ENCODE data around the gene TBC1D21. TPM values are rescaled to one million over a fixed set of nuclear protein-coding genes. Genes with fewer than 3 reads are reported as not detected.

Gene TBC1D21
- total RNA-seq, 1 donor from 2014 or later, result not detected

DNA sequence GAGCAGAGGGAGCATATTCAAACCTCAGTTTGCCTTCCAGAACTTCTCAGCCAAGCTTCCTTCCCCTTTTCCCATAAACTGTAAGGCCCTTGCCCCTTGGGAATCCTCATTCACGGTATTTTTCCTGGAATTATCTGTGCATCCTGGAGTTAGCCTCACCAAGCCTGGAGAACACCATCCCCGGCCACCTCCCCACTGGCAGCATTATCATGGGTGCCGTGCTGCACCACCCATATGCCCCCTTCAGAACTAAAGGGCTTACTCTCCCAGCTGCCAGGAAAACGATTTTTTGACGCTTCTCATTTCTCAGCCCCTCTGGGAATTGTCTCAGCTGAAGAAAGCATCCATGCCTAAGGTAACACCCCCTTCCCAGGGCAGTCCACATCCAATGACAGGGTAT lies 20.9 kb upstream of the TBC1D21 start:
- Histone ChIP-seq H3K4me3 (ENCODE audit: low read depth, low read length) (no peak overlapping the region), H3K36me3 (ENCODE audit: control insufficient read depth, insufficient read depth, low read length) (no peaks in the 10 kb centered on the region), H3K27me3 (ENCODE audit: control insufficient read depth, insufficient read depth, low read length) (no peaks in the 10 kb centered on the region)
- FAIRE-seq (no peak), DNase-seq (ENCODE audit: low read depth) (no peak)
- TF ChIP-seq, protein P1, sequence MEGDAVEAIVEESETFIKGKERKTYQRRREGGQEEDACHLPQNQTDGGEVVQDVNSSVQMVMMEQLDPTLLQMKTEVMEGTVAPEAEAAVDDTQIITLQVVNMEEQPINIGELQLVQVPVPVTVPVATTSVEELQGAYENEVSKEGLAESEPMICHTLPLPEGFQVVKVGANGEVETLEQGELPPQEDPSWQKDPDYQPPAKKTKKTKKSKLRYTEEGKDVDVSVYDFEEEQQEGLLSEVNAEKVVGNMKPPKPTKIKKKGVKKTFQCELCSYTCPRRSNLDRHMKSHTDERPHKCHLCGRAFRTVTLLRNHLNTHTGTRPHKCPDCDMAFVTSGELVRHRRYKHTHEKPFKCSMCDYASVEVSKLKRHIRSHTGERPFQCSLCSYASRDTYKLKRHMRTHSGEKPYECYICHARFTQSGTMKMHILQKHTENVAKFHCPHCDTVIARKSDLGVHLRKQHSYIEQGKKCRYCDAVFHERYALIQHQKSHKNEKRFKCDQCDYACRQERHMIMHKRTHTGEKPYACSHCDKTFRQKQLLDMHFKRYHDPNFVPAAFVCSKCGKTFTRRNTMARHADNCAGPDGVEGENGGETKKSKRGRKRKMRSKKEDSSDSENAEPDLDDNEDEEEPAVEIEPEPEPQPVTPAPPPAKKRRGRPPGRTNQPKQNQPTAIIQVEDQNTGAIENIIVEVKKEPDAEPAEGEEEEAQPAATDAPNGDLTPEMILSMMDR (IDR thresholded peaks at IDR 0.05; ENCODE audit: insufficient read depth, low read length, severe bottlenecking), result no peak

DNA sequence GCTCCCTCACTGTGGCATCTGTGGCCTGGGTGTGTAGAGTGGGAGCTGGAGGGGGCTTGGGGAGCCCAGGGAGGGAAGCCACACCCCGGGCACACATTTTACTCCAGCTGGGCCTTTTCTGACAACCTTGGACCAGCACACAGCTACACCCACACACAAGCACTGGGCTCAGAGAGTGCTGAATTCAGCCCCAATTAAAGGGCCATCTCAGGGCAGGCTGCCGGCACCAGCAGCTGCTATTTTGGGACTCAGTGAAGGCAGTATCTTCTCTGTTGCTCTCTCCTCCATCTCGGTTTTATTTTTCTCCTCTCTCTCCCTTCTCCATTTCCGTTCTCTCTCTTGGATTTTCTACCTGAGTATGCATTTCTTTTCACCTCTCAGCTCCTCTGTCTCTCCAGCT lies 19.1 kb upstream of the TBC1D21 start:
- FAIRE-seq (no peak), DNase-seq (ENCODE audit: low read depth) (no peak)
- H3K36me3 ChIP-seq (ENCODE audit: control insufficient read depth, insufficient read depth, low read length), result no peaks in the 10 kb centered on the region
- H3K27me3 ChIP-seq (ENCODE audit: control insufficient read depth, insufficient read depth, low read length), result no peaks in the 10 kb centered on the region
- no peak overlapping the region for H3K4me3 ChIP-seq (ENCODE audit: low read depth, low read length)
- TF ChIP-seq, protein P1 (IDR thresholded peaks at IDR 0.05; ENCODE audit: insufficient read depth, low read length, severe bottlenecking), result no peak

DNA sequence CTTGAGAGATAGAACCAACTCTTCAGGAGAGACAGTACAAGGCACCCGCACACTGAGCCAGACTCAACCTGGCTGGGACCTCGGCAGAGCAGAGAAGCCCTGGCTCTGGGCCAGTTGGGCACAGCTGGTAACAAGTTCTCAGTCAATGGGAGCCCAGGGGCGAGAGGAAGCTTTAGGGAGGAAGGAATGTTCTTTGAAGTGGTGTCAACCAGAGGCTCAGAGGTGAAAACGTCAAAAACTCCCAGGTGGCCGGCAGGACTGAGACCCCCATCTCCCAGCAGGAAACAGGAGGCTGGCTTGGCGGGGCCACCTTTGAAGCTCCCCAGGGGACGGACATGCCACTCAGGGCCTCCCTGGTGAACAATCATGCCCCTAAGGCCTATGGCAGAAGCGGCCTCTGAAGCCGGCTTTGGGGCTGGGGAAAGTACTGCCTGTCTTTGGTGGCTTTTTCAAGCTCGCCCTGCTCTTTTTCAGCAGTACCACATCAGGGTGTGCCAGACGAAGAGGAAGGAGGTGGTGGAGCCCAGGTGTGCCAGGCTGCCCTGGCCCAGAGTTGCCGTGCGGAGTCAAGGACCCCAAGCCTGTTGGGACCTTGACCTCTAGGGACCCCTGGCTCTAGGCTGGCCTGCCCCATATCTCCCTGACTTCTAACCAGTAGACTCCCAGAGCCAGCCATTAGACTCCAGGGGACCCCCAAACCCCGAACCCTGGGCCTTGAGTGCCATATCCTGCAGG lies 16.7 kb upstream of the TBC1D21 start:
- no peak for DNase-seq (ENCODE audit: low read depth)
- TF ChIP-seq, protein P1 (IDR thresholded peaks at IDR 0.05; ENCODE audit: insufficient read depth, low read length, severe bottlenecking), result no peak
- no peak for FAIRE-seq
- no peaks in the 10 kb centered on the region for H3K36me3 ChIP-seq (ENCODE audit: control insufficient read depth, insufficient read depth, low read length)
- no peak overlapping the region for H3K4me3 ChIP-seq (ENCODE audit: low read depth, low read length)
- peaks cover 5% of the 10 kb centered on the region for H3K27me3 ChIP-seq (ENCODE audit: control insufficient read depth, insufficient read depth, low read length)

DNA sequence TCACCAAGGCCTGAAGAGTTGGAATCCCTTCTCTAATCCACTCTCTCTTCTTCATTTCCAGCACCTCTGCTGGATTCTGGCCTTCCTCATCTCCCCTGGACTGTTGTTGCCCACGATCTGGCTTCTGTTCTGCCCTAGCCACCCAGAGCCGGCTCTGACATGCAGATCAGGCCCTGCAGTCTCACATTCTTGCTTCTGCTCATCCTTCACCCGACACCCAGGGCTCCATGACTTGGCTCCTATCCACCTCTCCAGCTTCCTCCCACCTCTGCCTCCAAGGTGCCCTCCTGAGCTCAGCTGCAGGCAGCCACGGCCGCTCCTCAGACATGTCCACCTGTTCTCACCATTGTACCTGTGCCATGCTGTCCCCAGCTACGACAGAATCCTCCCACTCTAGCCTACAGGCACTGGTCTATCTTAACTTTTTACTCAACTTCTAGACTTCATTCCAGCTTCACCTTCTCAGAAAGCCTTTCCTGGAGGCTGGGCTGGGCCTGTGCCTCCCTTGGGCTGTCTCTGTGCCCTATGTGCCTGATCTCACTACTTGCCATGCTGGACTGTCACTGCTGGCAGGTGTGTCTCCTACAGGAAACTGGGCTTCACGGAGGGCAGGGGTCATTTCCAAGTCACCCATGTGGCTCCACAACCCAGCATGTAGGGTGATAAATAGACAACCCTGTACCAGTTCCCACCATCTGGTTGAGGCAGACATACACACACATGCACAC lies 16.0 kb upstream of the TBC1D21 start:
- no peak for FAIRE-seq
- TF ChIP-seq, protein P1 (IDR thresholded peaks at IDR 0.05; ENCODE audit: insufficient read depth, low read length, severe bottlenecking), result no peak
- H3K36me3 ChIP-seq (ENCODE audit: control insufficient read depth, insufficient read depth, low read length), result no peaks in the 10 kb centered on the region
- H3K27me3 ChIP-seq (ENCODE audit: control insufficient read depth, insufficient read depth, low read length), result peaks cover 6% of the 10 kb centered on the region
- no peak overlapping the region for H3K4me3 ChIP-seq (ENCODE audit: low read depth, low read length)
- DNase-seq (ENCODE audit: low read depth), result no peak

DNA sequence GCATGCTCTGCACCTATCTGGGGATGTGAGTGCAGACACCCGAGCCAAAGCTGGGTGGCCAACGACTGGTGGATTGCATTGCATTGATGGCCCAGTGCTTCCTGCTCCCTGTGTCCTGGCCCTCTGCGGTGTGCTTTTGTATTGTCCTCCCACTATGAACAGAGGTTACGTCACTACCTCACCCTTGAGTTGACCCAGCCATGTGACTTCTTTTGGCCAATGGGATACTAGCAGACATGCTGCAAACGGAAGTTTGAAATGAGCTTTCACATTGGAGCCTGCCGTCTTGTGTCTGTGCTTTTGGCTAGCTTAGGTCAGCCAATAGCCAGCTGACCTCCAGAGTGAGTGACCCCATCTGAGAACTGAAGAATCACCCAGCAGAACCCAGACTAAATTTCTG lies 15.3 kb upstream of the TBC1D21 start:
- Histone ChIP-seq H3K27me3 (ENCODE audit: control insufficient read depth, insufficient read depth, low read length) (peaks cover 6% of the 10 kb centered on the region), H3K36me3 (ENCODE audit: control insufficient read depth, insufficient read depth, low read length) (no peaks in the 10 kb centered on the region), H3K4me3 (ENCODE audit: low read depth, low read length) (no peak overlapping the region)
- TF ChIP-seq, protein P1 (IDR thresholded peaks at IDR 0.05; ENCODE audit: insufficient read depth, low read length, severe bottlenecking), result no peak
- FAIRE-seq (no peak), DNase-seq (ENCODE audit: low read depth) (no peak)
